HG02610 (cell line): ENCODE measurements around the gene PITPNB.
A peak's percentile ranks its signal among the peaks of the same experiment; 100 is the strongest.

Experiments used
- ATAC-seq: cut with Tn5 transposase; IDR thresholded peaks from one replicate; pipeline ENCODE4 v1.9.1; 2021; ENCODE audit warnings: mild to moderate bottlenecking, moderate library complexity; ENCODE audit not compliant: unreplicated experiment

The PITPNB gene

GRCh38 chr22:27919222-27919941 is at the start of gene PITPNB:
Gene PITPNB, minus strand, starts transcription at chr22:27919256. Its CDS starts 65 bp downstream, at chr22:27919191.
- peak; percentile 86 for ATAC-seq

GRCh38 chr22:27966168-27967064 is 47.4 kb upstream of the PITPNB start:
- no peak for ATAC-seq

GRCh38 chr22:27962268-27963044 is 43.4 kb upstream of the PITPNB start:
- ATAC-seq: no peak

DNA sequence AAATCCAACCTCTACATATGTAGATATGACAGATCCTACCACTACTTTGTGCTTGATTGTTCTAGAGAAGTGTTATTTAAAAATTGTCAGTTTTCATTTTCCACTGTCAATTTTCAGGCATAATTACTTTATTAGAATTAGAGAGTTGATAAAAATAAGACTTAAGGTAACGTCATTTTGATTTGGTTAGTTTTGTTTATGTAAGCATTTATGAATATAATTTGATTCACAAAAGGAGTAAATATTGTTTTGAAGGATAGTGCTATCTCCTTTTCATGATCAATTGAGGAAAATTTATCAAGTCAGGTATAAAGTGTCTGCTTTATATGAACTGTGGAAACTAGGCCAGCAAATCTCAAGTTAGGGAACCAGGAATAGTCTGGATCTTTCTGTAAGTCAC is 42.6 kb upstream of the PITPNB start:
- no peak for ATAC-seq

DNA sequence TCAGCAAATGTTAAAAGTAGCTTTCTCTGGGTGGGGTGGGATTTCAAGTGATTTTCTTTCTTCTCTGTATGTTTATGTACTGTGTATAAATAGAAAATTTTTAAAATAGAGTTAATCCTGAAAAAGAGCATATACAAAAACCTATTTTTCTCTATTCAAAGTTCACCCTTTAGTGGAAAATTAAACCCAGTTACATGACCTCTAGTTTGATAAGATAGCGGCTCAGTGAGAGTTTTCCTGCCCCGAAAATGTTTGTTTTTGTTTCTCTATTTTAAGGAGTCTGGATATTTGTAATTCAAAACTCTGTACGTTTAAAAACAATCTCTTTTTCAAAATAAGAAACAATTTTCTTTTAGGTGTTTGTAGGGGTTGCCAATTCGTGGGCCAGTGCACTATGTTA is 42.1 kb upstream of the PITPNB start:
- no peak for ATAC-seq

DNA sequence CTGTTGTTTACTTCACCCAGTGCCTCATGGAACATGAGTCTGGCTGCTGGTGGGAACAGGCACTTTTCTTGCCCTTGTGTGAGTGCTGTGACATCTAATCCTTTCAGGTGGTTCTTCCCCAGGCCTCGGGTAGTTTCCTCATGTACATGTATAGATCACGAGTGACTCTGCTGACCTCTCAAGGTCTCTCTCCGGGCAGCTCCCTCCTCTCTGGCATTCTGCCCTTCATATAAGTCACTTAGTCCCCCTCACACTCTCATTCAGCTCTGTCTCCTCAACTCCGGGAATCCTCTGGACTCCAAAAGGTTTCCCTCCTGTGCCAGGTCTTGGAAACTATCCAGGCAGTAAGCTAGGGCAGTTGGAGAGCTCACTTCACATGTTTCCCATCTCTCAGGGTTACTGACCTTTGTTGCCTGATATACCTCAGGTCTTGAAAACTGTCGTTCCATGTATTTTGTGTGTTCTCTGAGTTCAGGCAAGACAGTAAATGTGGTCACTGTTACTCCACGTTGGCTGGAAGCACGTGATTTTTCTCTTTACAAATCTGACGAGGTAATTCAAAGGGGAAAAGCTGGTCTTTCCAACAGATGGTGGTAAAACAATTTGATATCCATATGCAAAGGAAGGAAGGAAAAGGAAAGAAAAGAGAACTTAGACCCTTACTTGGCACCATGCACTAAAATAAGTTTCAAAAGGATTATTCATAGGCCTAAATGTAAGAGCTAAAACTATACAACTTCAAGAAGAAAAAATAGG is 40.5 kb upstream of the PITPNB start:
- ATAC-seq: no peak

GRCh38 chr22:27952779-27953178 is 33.7 kb upstream of the PITPNB start:
- ATAC-seq: no peak

DNA sequence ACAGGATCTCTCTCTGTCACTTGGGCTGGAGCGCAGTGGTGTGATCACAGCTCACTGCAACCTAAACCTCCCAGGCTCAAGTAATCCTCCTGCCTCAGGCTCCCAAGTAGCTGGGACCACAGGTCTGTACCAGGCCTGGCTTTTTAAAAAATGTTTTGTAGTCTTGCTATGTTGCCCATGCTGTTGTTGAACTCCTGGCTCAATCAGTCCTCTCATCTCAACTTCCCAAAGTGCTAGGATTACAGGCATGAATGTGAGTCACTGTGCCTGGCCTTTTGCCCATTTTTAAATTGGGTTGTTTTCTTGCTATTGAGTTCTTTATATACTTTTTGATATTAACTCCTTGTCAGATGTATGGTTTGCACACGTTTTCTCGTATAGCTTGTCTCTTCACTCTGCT is 33.0 kb upstream of the PITPNB start:
- no peak for ATAC-seq

- no peak for ATAC-seq
Observed at GRCh38 chr22:27949421-27949820, 30.4 kb upstream of the PITPNB start.

DNA sequence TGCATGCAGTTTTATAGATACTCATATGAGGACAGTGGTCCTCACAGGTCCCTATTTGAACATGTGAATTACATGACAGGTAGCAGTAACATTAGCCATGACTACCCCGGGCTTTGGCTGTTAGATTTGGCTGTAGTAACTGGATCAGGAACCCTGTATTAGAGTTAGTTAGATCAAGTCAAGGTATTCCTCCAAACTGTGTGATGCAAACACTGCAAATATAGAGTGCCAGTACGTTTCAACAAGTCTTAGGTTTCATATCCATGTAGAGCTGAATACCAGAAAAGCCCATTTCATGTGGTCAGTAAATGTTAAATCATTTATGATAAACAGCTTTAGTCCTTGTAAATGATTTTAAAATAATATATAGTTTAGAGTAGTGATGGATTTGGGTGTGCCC is 29.5 kb upstream of the PITPNB start:
- no peak for ATAC-seq

- no peak for ATAC-seq
Observed at GRCh38 chr22:27947448-27947847, 28.4 kb upstream of the PITPNB start.

GRCh38 chr22:27941143-27941542 is 22.1 kb upstream of the PITPNB start:
- no peak for ATAC-seq

DNA sequence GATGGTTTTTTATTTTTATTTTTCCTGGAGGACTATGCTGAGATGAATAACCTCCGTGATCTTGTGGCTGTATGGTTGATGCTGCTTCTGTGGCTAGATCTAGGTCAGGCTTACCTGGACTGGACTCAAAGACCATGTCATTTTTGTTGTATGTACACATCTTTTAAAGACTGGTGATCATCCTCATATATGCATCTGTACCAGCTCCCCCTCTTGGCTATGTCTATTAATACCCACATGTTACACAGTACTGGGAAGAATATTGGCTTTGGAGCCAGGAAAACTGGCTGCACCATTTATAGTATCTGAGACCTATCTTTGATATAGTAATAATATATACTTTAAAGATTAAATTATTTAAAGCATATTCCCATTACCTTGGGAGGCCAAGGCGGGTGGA is 18.4 kb upstream of the PITPNB start:
- ATAC-seq: no peak

DNA sequence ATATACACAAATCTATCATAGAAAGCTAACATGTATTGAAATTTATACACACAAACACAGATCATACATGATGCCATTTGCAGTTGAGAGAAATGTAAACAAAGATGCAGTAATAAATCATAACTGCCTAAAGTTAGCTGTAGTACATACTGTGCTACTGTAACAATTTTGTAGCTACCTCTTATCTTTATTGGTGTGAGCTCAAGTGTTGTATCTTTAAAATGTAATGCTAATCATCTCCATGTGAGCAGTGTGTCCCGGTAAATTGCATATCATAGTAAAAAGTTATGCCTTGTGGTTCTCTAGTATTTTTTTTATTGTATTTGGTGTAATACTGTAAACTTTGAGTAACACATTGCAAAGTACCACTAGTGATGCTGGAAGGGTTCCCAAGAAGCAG is 16.8 kb upstream of the PITPNB start:
- ATAC-seq: no peak

DNA sequence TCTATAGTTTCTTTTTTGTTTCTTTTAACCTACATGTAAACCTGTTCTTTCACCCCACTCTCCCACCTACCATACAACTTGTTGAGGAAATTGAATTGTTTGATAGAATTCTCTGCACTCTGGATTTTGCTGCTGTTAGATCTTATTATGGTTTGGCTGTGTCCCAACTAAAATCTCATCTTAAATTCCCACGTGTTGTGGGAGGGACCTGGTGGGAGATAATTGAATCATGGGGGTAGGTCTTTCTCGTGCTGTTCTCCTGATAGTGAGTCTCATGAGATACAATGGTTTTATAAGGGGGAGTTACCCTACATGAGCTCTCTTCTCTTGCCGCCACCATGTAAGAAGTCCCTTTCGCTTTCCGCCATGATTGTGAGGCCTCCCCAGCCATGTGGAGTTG is 15.0 kb upstream of the PITPNB start:
- no peak for ATAC-seq

- ATAC-seq: no peak
Observed at GRCh38 chr22:27933186-27933983, 14.3 kb upstream of the PITPNB start.

DNA sequence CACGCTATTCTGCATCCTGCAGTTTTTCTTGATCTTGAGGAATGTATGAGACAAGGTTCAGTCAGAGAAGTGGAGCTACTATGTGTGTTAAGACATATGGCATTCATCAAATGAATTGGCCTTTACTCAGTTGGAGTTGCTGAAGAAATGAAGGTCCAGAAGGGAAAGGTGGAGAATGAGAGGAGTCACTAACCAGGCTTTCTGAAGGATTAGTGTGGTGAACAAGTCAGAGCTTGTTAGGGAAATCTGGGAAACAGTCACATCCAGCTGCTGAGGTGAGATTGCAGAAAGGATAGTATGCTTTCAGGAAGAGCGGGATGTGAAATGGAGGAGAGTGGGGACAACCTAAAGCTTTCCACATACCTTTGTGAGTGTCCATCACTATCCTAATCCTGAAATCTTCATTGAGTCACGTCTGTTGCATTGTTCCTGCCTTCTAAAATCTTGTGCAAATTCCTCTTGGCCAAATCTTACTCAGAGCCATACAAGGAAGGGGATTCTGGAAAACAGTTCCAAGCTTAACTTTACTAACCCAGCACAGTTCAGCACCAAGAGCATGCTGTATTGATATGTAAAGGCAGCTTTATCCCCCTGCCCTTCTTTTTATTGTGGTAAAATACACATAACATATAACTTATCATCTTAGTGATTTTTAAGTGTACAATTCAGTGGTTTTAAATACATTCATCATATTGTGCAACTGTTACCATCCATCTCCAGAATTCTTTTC is 11.4 kb upstream of the PITPNB start:
- ATAC-seq: no peak

DNA sequence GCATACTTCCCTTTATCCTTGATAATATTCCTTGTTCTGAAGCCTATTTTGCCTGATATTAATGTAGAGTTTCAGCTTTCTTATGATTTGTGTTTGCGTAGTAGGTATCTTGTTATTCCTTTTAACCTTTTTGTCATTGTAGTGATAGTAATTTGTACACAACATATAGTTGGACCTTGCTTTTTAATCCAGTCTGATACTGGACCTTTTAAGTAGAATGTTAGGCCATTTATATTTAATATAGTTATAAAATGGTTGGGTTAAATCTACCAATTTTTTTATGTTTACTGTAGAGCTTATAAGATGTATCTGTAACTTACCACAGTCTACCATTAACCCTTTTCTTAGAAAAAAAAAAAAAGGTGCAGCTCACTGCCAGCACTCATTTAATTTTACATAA is 8.6 kb upstream of the PITPNB start:
- no peak for ATAC-seq

DNA sequence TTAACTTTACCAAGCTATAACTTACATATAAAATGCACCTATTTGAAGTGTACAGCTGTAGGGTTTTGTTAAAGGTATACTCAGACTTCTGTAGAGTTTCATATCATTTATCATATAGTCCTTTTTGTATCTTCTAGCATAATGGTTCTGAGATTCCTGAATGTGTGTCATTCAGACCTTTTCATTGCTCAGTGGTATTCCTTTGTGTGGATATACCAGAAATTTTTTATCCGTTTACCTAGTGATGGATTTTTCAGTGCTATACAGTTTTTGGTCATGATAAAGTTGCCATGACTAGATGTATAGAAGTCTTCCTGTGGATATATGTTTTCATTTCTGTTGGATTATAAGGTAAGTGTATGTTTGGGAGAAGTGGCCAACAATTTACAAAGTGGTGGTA is 6.3 kb upstream of the PITPNB start:
- no peak for ATAC-seq
